ENCODE data around the gene BNIP5.

BNIP5 gene, protein sequence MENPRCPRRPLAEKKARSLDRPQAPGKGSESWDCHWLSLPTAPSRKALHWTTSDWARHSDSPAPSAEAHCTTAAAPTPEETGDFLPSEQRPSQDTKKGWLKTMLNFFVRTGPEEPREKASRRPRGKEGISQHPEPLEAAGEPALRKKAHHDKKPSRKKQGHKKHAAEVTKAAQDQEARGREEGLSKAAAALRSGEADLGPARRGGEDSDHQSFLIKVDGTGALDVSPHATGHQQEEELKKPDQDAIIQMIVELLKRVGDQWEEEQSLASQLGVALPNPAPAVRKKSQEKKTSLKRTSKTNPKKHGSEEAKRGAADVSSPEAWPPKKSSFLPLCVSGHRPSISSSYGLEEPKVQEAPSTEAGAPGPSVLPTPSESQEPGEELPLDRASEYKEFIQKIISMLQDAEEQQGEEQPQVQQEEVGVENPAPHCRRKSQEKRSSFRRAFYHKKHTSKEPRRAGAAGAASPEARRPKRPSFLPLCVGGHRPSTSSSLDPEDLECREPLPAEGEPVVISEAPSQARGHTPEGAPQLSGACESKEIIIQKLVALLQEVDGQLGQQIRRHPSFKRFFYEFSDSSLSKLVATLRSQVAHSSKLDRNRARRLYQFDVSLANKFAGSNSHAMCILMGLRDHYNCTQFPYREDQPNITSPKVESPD

DNA sequence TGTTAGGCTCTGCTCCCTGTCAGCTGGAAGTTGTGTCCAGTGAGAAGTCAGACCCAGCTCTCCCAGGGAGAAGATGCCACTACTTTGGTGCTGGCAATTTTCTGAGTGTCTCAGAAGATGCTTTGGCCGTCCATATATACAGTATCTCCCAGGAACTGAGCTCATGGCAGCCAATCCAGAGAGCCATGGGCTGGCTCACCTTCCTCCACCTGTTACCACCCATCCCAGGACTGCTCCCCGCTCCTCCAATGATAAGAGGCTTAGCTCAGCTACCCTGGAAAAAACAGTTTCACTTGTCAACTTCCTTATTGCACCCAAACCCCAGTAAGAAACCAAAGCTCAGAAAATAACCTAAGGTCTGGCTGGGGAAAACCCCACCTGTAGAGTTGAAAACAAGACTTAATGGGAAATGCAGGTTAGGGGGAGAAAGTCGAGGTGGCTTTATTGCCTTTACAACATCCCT, at the start of gene BNIP5:
Gene BNIP5 (minus strand): TSS at position 110 of the 463 bp plus-strand sequence. CDS start 6,198 bp downstream, outside the sequence.
- no peak within 1 kb of the TSS for H3K4me3 ChIP-seq (ENCODE audit: low read depth, low read length)
- DNase-seq (ENCODE audit: low read depth), result no peak
- TF ChIP-seq, protein P1, sequence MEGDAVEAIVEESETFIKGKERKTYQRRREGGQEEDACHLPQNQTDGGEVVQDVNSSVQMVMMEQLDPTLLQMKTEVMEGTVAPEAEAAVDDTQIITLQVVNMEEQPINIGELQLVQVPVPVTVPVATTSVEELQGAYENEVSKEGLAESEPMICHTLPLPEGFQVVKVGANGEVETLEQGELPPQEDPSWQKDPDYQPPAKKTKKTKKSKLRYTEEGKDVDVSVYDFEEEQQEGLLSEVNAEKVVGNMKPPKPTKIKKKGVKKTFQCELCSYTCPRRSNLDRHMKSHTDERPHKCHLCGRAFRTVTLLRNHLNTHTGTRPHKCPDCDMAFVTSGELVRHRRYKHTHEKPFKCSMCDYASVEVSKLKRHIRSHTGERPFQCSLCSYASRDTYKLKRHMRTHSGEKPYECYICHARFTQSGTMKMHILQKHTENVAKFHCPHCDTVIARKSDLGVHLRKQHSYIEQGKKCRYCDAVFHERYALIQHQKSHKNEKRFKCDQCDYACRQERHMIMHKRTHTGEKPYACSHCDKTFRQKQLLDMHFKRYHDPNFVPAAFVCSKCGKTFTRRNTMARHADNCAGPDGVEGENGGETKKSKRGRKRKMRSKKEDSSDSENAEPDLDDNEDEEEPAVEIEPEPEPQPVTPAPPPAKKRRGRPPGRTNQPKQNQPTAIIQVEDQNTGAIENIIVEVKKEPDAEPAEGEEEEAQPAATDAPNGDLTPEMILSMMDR (conservative IDR thresholded peaks at IDR 0.05; ENCODE audit: low read depth, low read length), result no peak

DNA sequence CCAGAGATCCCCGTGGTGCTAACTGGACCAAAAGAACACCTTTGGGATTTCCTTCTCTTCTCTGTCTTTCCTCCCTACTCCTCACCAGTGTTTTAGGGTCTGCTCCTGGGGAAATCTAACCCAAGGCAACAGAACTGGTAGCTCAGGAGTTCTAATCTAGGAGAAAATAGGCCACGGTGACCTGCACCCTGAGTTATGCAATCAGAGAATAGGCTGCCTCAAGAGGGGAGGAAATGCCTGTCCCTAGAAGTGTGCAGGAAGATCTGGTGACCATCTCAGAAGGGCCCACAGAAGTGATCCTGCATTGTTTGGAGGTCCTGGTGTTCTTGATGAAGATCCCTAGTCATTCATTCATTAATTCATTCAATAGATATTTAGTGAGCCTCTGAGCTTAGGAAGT, 47.4 kb upstream of the BNIP5 start:
- no peak overlapping the region for H3K4me3 ChIP-seq (ENCODE audit: low read depth, low read length)
- TF ChIP-seq, protein P1 (conservative IDR thresholded peaks at IDR 0.05; ENCODE audit: low read depth, low read length), result no peak
- no peak for DNase-seq (ENCODE audit: low read depth)

DNA sequence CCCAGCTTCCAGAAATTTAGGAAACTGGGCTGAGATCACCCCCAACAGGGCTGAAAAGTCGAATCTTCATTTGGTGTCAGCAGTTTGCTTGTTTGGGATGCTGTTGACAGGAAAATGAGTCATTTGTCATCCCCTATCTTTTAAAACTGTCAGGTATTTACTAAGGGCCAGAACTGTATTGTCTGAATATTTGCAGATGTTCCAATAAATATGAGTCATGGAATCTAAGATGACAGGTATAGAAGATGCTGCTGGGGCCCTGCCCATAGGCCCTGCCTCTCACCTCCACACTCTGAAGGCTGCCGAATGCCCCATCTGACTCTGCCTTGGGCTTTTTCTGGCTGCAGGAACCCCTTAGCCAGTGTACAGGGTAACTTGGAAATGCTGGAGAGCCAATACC, 46.9 kb upstream of the BNIP5 start:
- H3K4me3 ChIP-seq (ENCODE audit: low read depth, low read length), result no peak overlapping the region
- DNase-seq (ENCODE audit: low read depth), result no peak
- TF ChIP-seq, protein P1 (conservative IDR thresholded peaks at IDR 0.05; ENCODE audit: low read depth, low read length), result no peak

DNA sequence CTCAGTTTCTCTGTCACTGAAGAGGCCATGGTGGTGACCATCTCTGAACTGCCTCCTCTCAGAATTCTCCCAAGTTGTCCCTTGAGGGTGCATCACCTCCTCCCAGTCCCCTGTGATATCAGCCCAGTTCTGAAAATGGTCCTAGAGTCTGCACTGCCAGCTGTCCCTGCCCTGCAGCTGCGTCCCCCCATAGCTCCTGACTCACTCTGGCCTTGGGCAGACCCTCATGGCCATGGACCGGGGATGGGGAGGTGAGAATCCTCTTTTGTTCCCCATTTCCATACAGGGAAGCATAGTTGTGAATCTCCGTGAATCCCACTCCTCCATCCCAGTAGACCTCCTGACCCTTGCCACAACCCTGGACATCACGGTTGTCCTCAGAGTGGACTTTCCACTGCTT, 46.3 kb upstream of the BNIP5 start:
- DNase-seq (ENCODE audit: low read depth), result no peak
- no peak overlapping the region for H3K4me3 ChIP-seq (ENCODE audit: low read depth, low read length)
- TF ChIP-seq, protein P1 (conservative IDR thresholded peaks at IDR 0.05; ENCODE audit: low read depth, low read length), result no peak

DNA sequence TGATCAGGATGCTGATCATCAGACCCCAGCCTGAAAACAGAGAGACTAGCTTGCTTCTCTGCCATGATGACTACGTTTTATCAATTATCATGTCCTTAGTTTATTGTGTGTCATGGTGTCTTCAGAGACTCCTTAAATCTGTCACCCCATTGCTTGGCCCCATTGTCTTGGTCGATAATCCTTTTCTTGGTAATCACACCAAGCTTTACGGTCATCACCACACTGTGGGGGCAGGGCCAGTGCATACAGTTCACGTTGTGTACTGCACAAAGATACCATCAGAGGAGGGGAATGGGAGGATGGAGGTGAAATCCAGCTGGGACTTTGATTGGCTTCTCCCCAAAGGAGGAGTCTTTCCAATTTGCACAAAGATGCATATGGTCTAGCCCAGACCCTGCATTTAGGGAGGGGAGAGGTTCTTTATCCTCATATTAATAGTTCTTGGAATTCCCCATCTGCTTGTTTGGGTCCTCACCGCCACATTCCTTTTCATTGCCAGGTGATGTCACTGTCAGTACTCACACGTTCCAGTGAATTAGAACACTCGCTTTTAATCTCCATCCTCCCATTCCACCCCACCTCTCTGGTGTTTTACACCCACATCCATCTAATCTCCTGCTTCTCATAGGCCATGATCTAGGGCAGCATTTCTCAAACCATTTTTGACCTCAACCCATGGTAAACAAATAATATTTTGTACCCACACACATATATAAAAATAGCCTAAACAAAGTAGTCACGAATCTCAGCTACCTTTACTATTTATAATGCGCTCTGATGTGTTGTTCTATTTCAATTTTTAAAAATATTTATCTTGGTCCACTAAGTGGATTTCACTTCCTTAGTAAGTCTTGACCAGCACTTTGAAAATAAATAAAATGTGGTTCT, 45.1 kb upstream of the BNIP5 start:
- no peak for DNase-seq (ENCODE audit: low read depth)
- TF ChIP-seq, protein P1 (conservative IDR thresholded peaks at IDR 0.05; ENCODE audit: low read depth, low read length), result no peak

DNA sequence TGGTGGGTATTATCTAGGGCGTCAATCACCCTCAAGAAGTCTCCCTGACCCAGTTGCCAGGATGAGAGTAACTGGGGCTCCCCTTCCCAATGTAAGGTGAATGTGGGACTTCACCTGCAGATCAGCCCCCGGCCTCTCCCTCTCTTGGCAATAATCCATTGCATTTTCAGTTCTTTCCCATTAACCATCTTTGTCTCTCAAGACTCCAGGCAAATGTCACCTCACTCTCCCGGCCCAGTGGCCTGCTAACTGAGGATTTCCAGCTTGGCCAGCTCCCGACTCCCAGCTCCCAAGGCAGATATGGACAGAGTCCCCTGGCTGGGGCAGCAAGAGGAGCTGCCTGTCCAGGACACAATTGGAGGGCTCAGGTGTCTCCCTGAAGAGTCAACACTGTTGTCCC, 43.5 kb upstream of the BNIP5 start:
- no peak for DNase-seq (ENCODE audit: low read depth)
- H3K4me3 ChIP-seq (ENCODE audit: low read depth, low read length), result no peak overlapping the region
- TF ChIP-seq, protein P1 (conservative IDR thresholded peaks at IDR 0.05; ENCODE audit: low read depth, low read length), result no peak

More for the DNA sequence above, 45.1 kb upstream of the BNIP5 start:
- no peak overlapping the region for H3K4me3 ChIP-seq (ENCODE audit: low read depth, low read length)

Data from choroid plexus epithelial cell (primary cell).